AG04450 (cell line): Measurements from ENCODE around the gene INSYN2A. TPM values are rescaled to one million over a fixed set of nuclear protein-coding genes. Genes with fewer than 3 reads are reported as not detected.
A peak's percentile ranks its signal among the peaks of the same experiment; 100 is the strongest.

Experiments used
- CTCF ChIA-PET: fragments of 300-600, 350-600 bp; formaldehyde crosslinking; extraction: SDS; loops from one replicate; lab custom pipeline; 2022; ENCODE audit warnings: antibody characterized with exemption, inconsistent platforms; lab: Charles Lee
- POLR2A ChIA-PET: fragments of 350-600 bp; formaldehyde crosslinking; extraction: SDS; loops from one replicate; lab custom pipeline; 2021; ENCODE audit warnings: antibody characterized with exemption, inconsistent platforms; lab: Yijun Ruan, JAX
- DNase-seq: peaks from one replicate; pipeline ENCODE4 v3.0.0-alpha.2; 2011; ENCODE audit warnings: low read depth, low spot score
- H3K27ac ChIP-seq: one replicate; pipeline ENCODE4 v1.5.1; 2012; ENCODE audit warnings: low read depth, low read length, control low read depth
- H3K27me3 ChIP-seq: one replicate; pipeline ENCODE4 v1.6.0; 2012; ENCODE audit warnings: low read length; ENCODE audit not compliant: control insufficient read depth, insufficient read depth
- H3K4me3 ChIP-seq: 2 replicates; pipeline ENCODE4 v1.5.1; 2011; ENCODE audit warnings: mild to moderate bottlenecking, low read depth, low read length, control low read depth
- H3K9me3 ChIP-seq: 2 replicates; pipeline ENCODE4 v1.5.1; 2012; ENCODE audit warnings: low read length; ENCODE audit not compliant: control insufficient read depth, insufficient read depth
- CTCF ChIP-seq: IDR thresholded peaks from 2 replicates; pipeline ENCODE4 v1.5.1; 2011; ENCODE audit warnings: low read depth, low read length, control low read depth, inconsistent platforms
- polyA plus RNA-seq: library from polyadenylated mRNA; depleted of rRNA; stranded (reverse); fragments of >200 nt; gene quantifications from 2 replicates; pipeline ENCODE4 v1.2.3, GENCODE V29; 2011

The INSYN2A gene
- polyA plus RNA-seq, 1 experiment, result 0.35 TPM

DNA sequence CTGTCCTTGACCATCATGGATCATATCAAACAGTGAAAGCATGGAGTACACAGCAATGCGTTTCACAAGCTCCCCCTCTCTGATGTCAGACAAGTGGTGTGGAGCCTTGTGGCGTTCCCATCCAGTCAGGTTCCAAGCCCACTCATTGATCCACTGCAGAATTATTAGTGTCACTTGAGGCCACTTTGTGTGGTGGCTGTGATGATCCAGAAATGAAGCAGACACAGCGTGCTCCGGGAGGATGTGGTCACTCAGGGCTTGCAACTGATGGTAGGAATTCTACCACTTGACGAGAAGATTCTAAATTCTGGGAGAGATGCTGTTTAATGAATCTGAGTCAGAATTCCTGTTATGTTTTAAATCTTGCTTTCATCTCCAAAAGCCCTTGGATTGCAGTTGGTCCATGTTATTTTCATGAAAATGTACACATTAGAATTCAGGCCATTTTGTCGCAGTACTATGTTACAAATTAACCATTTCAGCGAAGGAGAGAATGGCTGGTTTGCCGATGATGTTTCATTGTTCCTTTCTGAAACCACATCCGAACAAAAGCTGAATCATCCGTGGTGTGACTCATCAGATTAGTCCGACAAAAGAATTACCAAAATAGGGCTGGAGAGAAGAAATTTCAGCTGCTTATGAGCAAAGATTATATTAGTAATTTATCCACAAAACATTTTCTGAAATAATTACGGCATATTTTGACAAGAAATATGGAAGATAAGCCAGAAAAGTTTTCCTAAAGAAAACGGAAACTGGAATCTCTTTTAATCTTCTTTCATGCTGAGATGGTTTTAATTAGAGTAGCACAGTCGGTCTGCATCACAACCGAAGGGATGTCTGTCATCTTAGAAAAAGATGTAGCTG, 48.1 kb downstream of the INSYN2A start:
- Histone ChIP-seq H3K27me3 (no peaks in the 10 kb centered on the region), H3K27ac (peak overlapping the region; percentile 95), H3K4me3 (peak overlapping the region; percentile 14), H3K9me3 (no peaks in the 10 kb centered on the region)
- POLR2A ChIA-PET, result no interaction called here
- DNase-seq, result peak; percentile 59
- no peak for TF ChIP-seq CTCF
- CTCF ChIA-PET, result interaction anchor here (0.9 kb wide), 1 partner anchor 205 kb away, joined by 3 read pairs; no protein-coding TSS in a partner anchor

- no peaks in the 10 kb centered on the region for H3K27me3 ChIP-seq
- DNase-seq, result no peak
- ChIA-PET CTCF (no interaction called here), POLR2A (no interaction called here)
- no peak for TF ChIP-seq CTCF
- H3K27ac ChIP-seq, result no peak overlapping the region
- H3K4me3 ChIP-seq, result no peak overlapping the region
- H3K9me3 ChIP-seq, result no peaks in the 10 kb centered on the region
Observed at GRCh38 chr10:127146661-127147060, 49.7 kb downstream of the INSYN2A start.
